H1 (cell line): ENCODE data around the gene ARHGAP27. TPM values are rescaled to one million over a fixed set of nuclear protein-coding genes. Genes with fewer than 3 reads are reported as not detected.

ENCODE experiments used
- CTCF ChIA-PET: fragments of 300-600 bp; sonication (Branson Sonifier 250); formaldehyde crosslinking; loops from one replicate; lab custom pipeline; 2021; ENCODE audit not compliant: partially characterized antibody; lab: Charles Lee
- POLR2A ChIA-PET: fragments of 300-600 bp; sonication (Branson Sonifier 250); formaldehyde crosslinking; loops from one replicate; lab custom pipeline; 2021; ENCODE audit warnings: inconsistent platforms; ENCODE audit not compliant: partially characterized antibody; lab: Charles Lee
- DNase-seq, 2 experiments: peaks; one replicate each; pipeline versions ENCODE4 v3.0.0 to v3.0.0-alpha.2; 2010 to 2022; ENCODE audit warnings: low spot score in 2 of 2, low read depth in 1 of 2, mixed read lengths in 1 of 2
- FAIRE-seq: peaks from 2 replicates; lab custom pipeline; 2011; peaks lifted over from hg19 to GRCh38; lab: Jason Lieb, UNC
- H2AFZ ChIP-seq: 2 replicates; pipeline ENCODE4 v1.8.1; 2012; ENCODE audit warnings: low read length, inconsistent platforms
- H2AK5ac ChIP-seq: 2 replicates; pipeline ENCODE4 v1.6.1; 2013; ENCODE audit warnings: low read depth, low read length
- H2BK120ac ChIP-seq: replicated peaks from 2 replicates; pipeline ENCODE3; 2013; ENCODE audit warnings: low read depth, low read length, inconsistent platforms
- H2BK12ac ChIP-seq: 2 replicates; pipeline ENCODE4 v1.6.1; 2013; ENCODE audit warnings: low read depth, low read length
- H2BK15ac ChIP-seq: 2 replicates; pipeline ENCODE4 v1.6.1; 2013; ENCODE audit warnings: low read length
- H2BK20ac ChIP-seq: 2 replicates; pipeline ENCODE4 v1.6.1; 2013; ENCODE audit warnings: low read length
- H2BK5ac ChIP-seq: 2 replicates; pipeline ENCODE4 v1.6.1; 2013; ENCODE audit warnings: low read depth, low read length
- H3K14ac ChIP-seq: 2 replicates; pipeline ENCODE4 v1.6.1; 2013; ENCODE audit warnings: inconsistent platforms; ENCODE audit not compliant: insufficient read length
- H3K18ac ChIP-seq: 2 replicates; pipeline ENCODE4 v1.6.1; 2013; ENCODE audit warnings: low read length; ENCODE audit errors: extremely low read depth
- H3K23ac ChIP-seq: 2 replicates; pipeline ENCODE4 v1.6.1; 2013; ENCODE audit warnings: inconsistent platforms; ENCODE audit not compliant: insufficient read length
- H3K23me2 ChIP-seq: 2 replicates; pipeline ENCODE4 v1.6.1; 2013; ENCODE audit warnings: low read depth, low read length
- H3K27ac ChIP-seq: 2 replicates; pipeline ENCODE4 v1.6.1; 2011; ENCODE audit warnings: low read depth, low read length, inconsistent platforms
- H3K27me3 ChIP-seq, 4 experiments: replicated peaks in 1 of 4; 1 replicate in 1 of 4; 2 replicates in 3 of 4; pipeline versions ENCODE4 v1.6.1 to v1.8.1; 2011 to 2013; ENCODE audit warnings: low read length in 3 of 4, mild to moderate bottlenecking in 3 of 4, inconsistent platforms in 2 of 4, mixed read lengths in 2 of 4, moderate library complexity in 1 of 4; ENCODE audit not compliant: control insufficient read depth in 3 of 4, insufficient read depth in 3 of 4; ENCODE audit errors: extremely low read depth in 1 of 4
- H3K36me3 ChIP-seq, 4 experiments: 2 replicates each; pipeline versions ENCODE4 v1.6.1 to v1.8.1; 2011 to 2013; ENCODE audit warnings: mild to moderate bottlenecking in 4 of 4, low read length in 3 of 4, moderate library complexity in 2 of 4, control low read depth in 1 of 4, inconsistent platforms in 1 of 4; ENCODE audit not compliant: insufficient read depth in 4 of 4, control insufficient read depth in 2 of 4
- H3K4ac ChIP-seq: replicated peaks from 2 replicates; pipeline ENCODE3; 2013; ENCODE audit warnings: low read length, low read depth, mixed read lengths, inconsistent platforms; ENCODE audit not compliant: insufficient read length
- H3K4me1 ChIP-seq, 4 experiments: replicated peaks in 1 of 4; 1 replicate in 1 of 4; 2 replicates in 3 of 4; pipeline versions ENCODE4 v1.6.1 to v1.8.1; 2011 to 2013; ENCODE audit warnings: low read length in 3 of 4, inconsistent platforms in 2 of 4, mixed read lengths in 1 of 4; ENCODE audit not compliant: insufficient read depth in 4 of 4, control insufficient read depth in 3 of 4
- H3K4me2 ChIP-seq, 2 experiments: 2 replicates each; pipeline versions ENCODE4 v1.6.1 to v1.8.1; 2011 to 2013; ENCODE audit warnings: low read depth in 2 of 2, low read length in 2 of 2, control low read depth in 1 of 2, inconsistent platforms in 1 of 2, mild to moderate bottlenecking in 1 of 2; ENCODE audit not compliant: insufficient read depth in 1 of 2
- H3K4me3 ChIP-seq, 4 experiments: fragments of 200-600, 300-600 bp in 1 of 4; sonication (generic), shearing (Covaris generic), sonication (Bioruptor Twin) in 1 of 4; 2 replicates each; pipeline versions ENCODE4 v1.5.1 to v1.8.1; 2011 to 2016; ENCODE audit warnings: low read length in 4 of 4, low read depth in 3 of 4, control low read depth in 2 of 4, inconsistent platforms in 2 of 4, mild to moderate bottlenecking in 2 of 4, mixed read lengths in 1 of 4, moderate library complexity in 1 of 4; ENCODE audit not compliant: insufficient read depth in 2 of 4; ENCODE audit errors: extremely low read depth in 1 of 4
- H3K56ac ChIP-seq: replicated peaks from 2 replicates; pipeline ENCODE3; 2013; ENCODE audit warnings: low read depth, mild to moderate bottlenecking, mixed read lengths, low read length, inconsistent platforms; ENCODE audit not compliant: insufficient read length
- H3K79me1 ChIP-seq: 2 replicates; pipeline ENCODE4 v1.6.1; 2013; ENCODE audit warnings: low read depth, low read length, control low read depth
- H3K79me2 ChIP-seq, 2 experiments: 2 replicates each; pipeline versions ENCODE4 v1.6.1 to v1.8.1; 2012 to 2013; ENCODE audit warnings: low read length in 2 of 2, mild to moderate bottlenecking in 2 of 2, inconsistent platforms in 1 of 2; ENCODE audit not compliant: insufficient read depth in 2 of 2, control insufficient read depth in 1 of 2
- H3K9ac ChIP-seq, 4 experiments: replicated peaks in 1 of 4; 1 replicate in 1 of 4; 2 replicates in 3 of 4; pipeline versions ENCODE4 v1.6.1 to v1.8.1; 2011 to 2013; ENCODE audit warnings: low read depth in 3 of 4, low read length in 3 of 4, control low read depth in 2 of 4, mild to moderate bottlenecking in 2 of 4, moderate library complexity in 2 of 4, inconsistent platforms in 1 of 4; ENCODE audit errors: extremely low read depth in 1 of 4
- H3K9me3 ChIP-seq, 2 experiments: 2 replicates each; pipeline versions ENCODE4 v1.6.1 to v1.8.1; 2012 to 2013; ENCODE audit warnings: mild to moderate bottlenecking in 2 of 2, moderate library complexity in 2 of 2, control low read depth in 1 of 2, inconsistent platforms in 1 of 2, low read depth in 1 of 2, low read length in 1 of 2, mixed read lengths in 1 of 2; ENCODE audit not compliant: insufficient read depth in 2 of 2
- H4K20me1 ChIP-seq, 2 experiments: replicated peaks in 1 of 2; 2 replicates each; pipeline versions ENCODE3 to v1.8.1; 2011 to 2013; ENCODE audit warnings: inconsistent platforms in 2 of 2, low read length in 2 of 2, mild to moderate bottlenecking in 1 of 2; ENCODE audit not compliant: insufficient read depth in 2 of 2, control insufficient read depth in 1 of 2
- H4K5ac ChIP-seq: 2 replicates; pipeline ENCODE4 v1.6.1; 2013; ENCODE audit warnings: low read length, low read depth, mixed read lengths, inconsistent platforms; ENCODE audit not compliant: insufficient read length
- H4K8ac ChIP-seq: 2 replicates; pipeline ENCODE4 v1.8.0; 2013; ENCODE audit warnings: mild to moderate bottlenecking, moderate library complexity, low read length, inconsistent platforms; ENCODE audit not compliant: insufficient read depth; ENCODE audit errors: extremely low read depth
- H4K91ac ChIP-seq: replicated peaks from 2 replicates; pipeline ENCODE3; 2013; ENCODE audit warnings: low read length, mixed read lengths, inconsistent platforms; ENCODE audit not compliant: insufficient read length
- BACH1 ChIP-seq: IDR thresholded peaks from 2 replicates; pipeline ENCODE4 v1.6.1; 2012; ENCODE audit warnings: low read length, improper control_type of control experiment
- CTCF ChIP-seq, 3 experiments: IDR thresholded peaks; 1 replicate in 2 of 3; 2 replicates in 1 of 3; pipeline versions ENCODE4 v1.5.1 to v1.6.1; 2011; ENCODE audit warnings: low read length in 3 of 3, mild to moderate bottlenecking in 3 of 3, inconsistent platforms in 2 of 3, low read depth in 1 of 3, moderate library complexity in 1 of 3; ENCODE audit not compliant: insufficient read depth in 1 of 3; ENCODE audit errors: control extremely low read depth in 1 of 3
- E2F6 ChIP-seq: IDR thresholded peaks from 2 replicates; pipeline ENCODE4 v1.6.1; 2012; ENCODE audit warnings: inconsistent platforms
- MAFK ChIP-seq: IDR thresholded peaks from 2 replicates; pipeline ENCODE4 v1.6.1; 2012; ENCODE audit warnings: low read depth, mild to moderate bottlenecking, improper control_type of control experiment, low read length
- SUZ12 ChIP-seq: fragments of 200-600 bp; sonication (generic); IDR thresholded peaks from 2 replicates; pipeline ENCODE4 v1.6.1; 2012; ENCODE audit warnings: mild to moderate bottlenecking, inconsistent platforms, low read length, moderate library complexity, mixed read lengths
- ZNF274 ChIP-seq: IDR thresholded peaks from 2 replicates; pipeline ENCODE4 v1.7.0; 2012; ENCODE audit warnings: low read length, borderline replicate concordance; ENCODE audit errors: extremely low read depth
- WGBS, 2 experiments: shearing (Covaris generic) in 1 of 2; methylation state at CpG; one replicate each; pipeline versions ENCODE4 v1.1.6 to v1.1.7; 2013 to 2015; ENCODE audit warnings: low lambda C conversion rate in 2 of 2, mixed read lengths in 2 of 2, inconsistent platforms in 1 of 2, low coverage in 1 of 2, missing lambda C conversion rate in 1 of 2; ENCODE audit not compliant: insufficient replicate concordance in 2 of 2, insufficient coverage in 1 of 2, insufficient read length in 1 of 2; ENCODE audit errors: extremely low coverage in 1 of 2, missing lambda C conversion rate in 1 of 2; 5-methylcytosine and 5-hydroxymethylcytosine counted together
- polyA plus RNA-seq, 7 experiments: library from polyadenylated mRNA; depleted of rRNA in 3 of 7; stranded (reverse) in 5 of 7; unstranded in 2 of 7; fragments of >200 nt in 5 of 7; fragments of 200-250 nt in 2 of 7; gene quantifications; 1 replicate in 5 of 7; 2 replicates in 1 of 7; 4 replicates in 1 of 7; pipeline versions ENCODE4 v1.2.1 to v1.2.3, GENCODE V29; 2011 to 2013; ENCODE audit warnings: missing spikeins in 2 of 7, mixed read lengths in 2 of 7
- total RNA-seq: library from RNA; stranded (reverse); fragmentation: NEBNext Ultra II Directional; extraction: Animal tissue kit (Norgen Biotek cat#: 25700); gene quantifications from 2 replicates; pipeline ENCODE4 v1.2.1, GENCODE V29; 2021

The ARHGAP27 gene
- total and polyA plus RNA-seq, 2 of the 8 experiments (the other 6 are each of a cell fraction or from before 2014, with no cell fraction given) = 11.6 to 13.1 TPM

GRCh38 chr17:45351831-45352230 is 80.8 kb downstream of the ARHGAP27 start:
- Histone ChIP-seq H4K20me1 (no peaks in the 10 kb centered on the region), H3K56ac (no peak overlapping the region), H4K91ac (no peak overlapping the region), H3K23me2 (no peaks in the 10 kb centered on the region; the same call in 1 of the 2 replicates), H2BK12ac (no peak overlapping the region), H3K27ac (no peak overlapping the region), H3K36me3 (no peaks in the 10 kb centered on the region), H3K14ac (no peak overlapping the region), H3K4me2 (no peak overlapping the region), H4K5ac (no peak overlapping the region), H3K9me3 (0 out of 4 replicates have a peak, but pooled peaks cover 0 to 2% of the 10 kb centered on the region in 2 experiments), H3K79me1 (no peaks in the 10 kb centered on the region), H3K23ac (no peak overlapping the region), H2AK5ac (no peak overlapping the region), H2BK5ac (no peak overlapping the region), H2BK20ac (no peak overlapping the region), H3K4ac (no peak overlapping the region), H3K4me1 (no peaks in the 10 kb centered on the region; a peak in 1 of 7 replicates), H3K27me3 (no peaks in the 10 kb centered on the region), H2AFZ (no peak overlapping the region), H2BK15ac (no peak overlapping the region), H4K8ac (no peak overlapping the region), H3K18ac (no peak overlapping the region), H3K9ac (no peak overlapping the region), H3K79me2 (no peaks in the 10 kb centered on the region), H3K4me3 (no peak overlapping the region), H2BK120ac (no peak overlapping the region)
- FAIRE-seq = no peak
- DNase-seq = no peak
- 94% methylated on average over 2 of the region's 2 CpGs; no CpG with 5 or more reads in 1 of the 2 experiments for WGBS, 2 experiments
- ChIA-PET POLR2A (no interaction called here), CTCF (no interaction called here)
- no peak for TF ChIP-seq MAFK
- no peak for TF ChIP-seq SUZ12
- no peak for TF ChIP-seq CTCF (IDR thresholded peaks at IDR 0.05; ENCODE audit: control extremely low read depth in 1 of 3, insufficient read depth in 1 of 3, low read depth in 1 of 3, low read length in 3 of 3)
- TF ChIP-seq BACH1 = no peak
- TF ChIP-seq ZNF274 = no peak
- TF ChIP-seq E2F6 = no peak
